GM11168 (cell line): ENCODE measurements around the gene GSC.
"Not testable (repeated sequence)": the region's sequence is repeated elsewhere in the genome, so short reads cannot be mapped to it uniquely, and the experiment has no call there.

Experiments
- in situ Hi-C: fragments of 300-500 bp; cut with MboI; formaldehyde crosslinking; loops from one replicate; pipeline ENCODE4 v1.12.0; 2022; ENCODE audit warnings: low sequenced_read_pairs; ENCODE audit not compliant: unreplicated experiment

Gene GSC

GRCh38 chr14:94748667-94749347, 21.1 kb downstream of the GSC start:
- in situ Hi-C loops: no loop called here

GRCh38 chr14:94747739-94748138, 22.2 kb downstream of the GSC start:
- in situ Hi-C loops: no loop called here

GRCh38 chr14:94747153-94747552, 22.8 kb downstream of the GSC start:
- in situ Hi-C loops: not testable (repeated sequence)

GRCh38 chr14:94746131-94746530, 23.8 kb downstream of the GSC start:
- in situ Hi-C loops: no loop called here

GRCh38 chr14:94738751-94739150, 31.2 kb downstream of the GSC start:
- in situ Hi-C loops: no loop called here

- in situ Hi-C loops: no loop called here
Measured at GRCh38 chr14:94738097-94738496, 31.8 kb downstream of the GSC start.

GRCh38 chr14:94728950-94729349, 41.0 kb downstream of the GSC start:
- in situ Hi-C loops: no loop called here

GRCh38 chr14:94728440-94728839, 41.5 kb downstream of the GSC start:
- in situ Hi-C loops: not testable (repeated sequence)

GRCh38 chr14:94726649-94727048, 43.3 kb downstream of the GSC start:
- in situ Hi-C loops: not testable (repeated sequence)

GRCh38 chr14:94724993-94725392, 44.9 kb downstream of the GSC start:
- in situ Hi-C loops: no loop called here

GRCh38 chr14:94722397-94722796, 47.5 kb downstream of the GSC start:
- in situ Hi-C loops: no loop called here
